ENCODE results near the gene SIGMAR1. TPM values are rescaled to one million over a fixed set of nuclear protein-coding genes. Genes with fewer than 3 reads are reported as not detected.
A peak's percentile ranks its signal among the peaks of the same experiment; 100 is the strongest.

SIGMAR1 gene
- total and polyA plus RNA-seq, 2 of the 4 experiments (the other 2 are of a cell fraction): 44.6 to 88.9 TPM

- H3K4me1 ChIP-seq (ENCODE audit: control insufficient read depth, insufficient read depth, low read length): no peaks in the 10 kb centered on the region; the same call in 1 of the 2 replicates
- H3K27me3 ChIP-seq (ENCODE audit: control insufficient read depth, insufficient read depth, low read length): peaks cover 80% of the 10 kb centered on the region
- H3K9ac ChIP-seq (ENCODE audit: low read depth, low read length): no peak overlapping the region
- dilution Hi-C loops (cut with HindIII; ENCODE audit: low sequenced_read_pairs, unreplicated experiment) (no loop called here), intact Hi-C loops (cut with micrococcal nuclease) (no loop called here), in situ Hi-C loops (cut with MboI; ENCODE audit: low sequenced_read_pairs) (no loop called here)
- peaks cover 7% of the 10 kb centered on the region; the same call in 1 of the 2 replicates for H4K20me1 ChIP-seq (ENCODE audit: insufficient read depth, low read length)
- POLR2A ChIA-PET (ENCODE audit: unreplicated experiment): no interaction called here
- H3K4me3 ChIP-seq (ENCODE audit: insufficient read depth, low read depth, low read length): no peak overlapping the region
- CTCF ChIA-PET: interaction anchor here (1.9 to 3.3 kb wide), 2 partner anchors 11 to 46 kb away, joined by 8 to 35 read pairs; no protein-coding TSS in a partner anchor
- H3K14ac ChIP-seq (replicated peaks; ENCODE audit: low read depth, low read length): no peak overlapping the region
- TF ChIP-seq RFX5 (IDR thresholded peaks at IDR 0.05; ENCODE audit: low read depth, low read length) (no peak), SMC3 (IDR thresholded peaks at IDR 0.05; ENCODE audit: low read depth, low read length) (no peak), MAFK (IDR thresholded peaks at IDR 0.05; ENCODE audit: low read depth, low read length) (no peak), RAD21 (IDR thresholded peaks at IDR 0.05; ENCODE audit: low read length) (no peak), MAZ (IDR thresholded peaks at IDR 0.05; ENCODE audit: borderline replicate concordance, low read depth, low read length) (no peak), POLR2A (IDR thresholded peaks at IDR 0.05; ENCODE audit: low read depth, low read length) (no peak), CHD1 (IDR thresholded peaks at IDR 0.05; ENCODE audit: low read depth, low read length) (no peak), FOS (IDR thresholded peaks at IDR 0.05; ENCODE audit: low read depth, low read length) (no peak)
- H3K23ac ChIP-seq (ENCODE audit: low read depth, low read length): 0 out of 2 replicates have a peak overlapping the region, but pooled peaks have one; percentile 1
- BruUV-seq (replicated peaks): no TSS peak
- H2AK9ac ChIP-seq (replicated peaks; ENCODE audit: low read depth, low read length, poor library complexity): no peak overlapping the region
- H2AK5ac ChIP-seq (ENCODE audit: low read depth, low read length): no peak overlapping the region
- H3K79me1 ChIP-seq (ENCODE audit: low read depth in 1 of 2, low read length in 2 of 2): no peaks in the 10 kb centered on the region
- H3K56ac ChIP-seq (ENCODE audit: extremely low read depth, insufficient read depth, low read length): no peak overlapping the region
- no peak for DNase-seq
- no peaks in the 10 kb centered on the region for H3K36me3 ChIP-seq (ENCODE audit: control insufficient read depth, insufficient read depth, low read length)
- ATAC-seq (ENCODE audit: low read depth): no peak
- no peaks in the 10 kb centered on the region for H3K9me1 ChIP-seq (ENCODE audit: insufficient read depth, low read length)
- no peak overlapping the region for H3K4me2 ChIP-seq (ENCODE audit: low read depth, low read length)
- no peak overlapping the region for H2AFZ ChIP-seq (replicated peaks; ENCODE audit: low read length, poor library complexity)
- 2% methylated on average over 8 of the region's 26 CpGs; no CpG with 5 or more reads in 1 of the 2 experiments for WGBS, 2 experiments (ENCODE audit: extremely low coverage in 2 of 2, insufficient read length in 1 of 2)
- H4K8ac ChIP-seq (ENCODE audit: low read depth in 2 of 2, low read length in 2 of 2): no peak overlapping the region
- H2BK120ac ChIP-seq (ENCODE audit: low read depth, low read length): no peak overlapping the region
- no peak overlapping the region for H3K18ac ChIP-seq (ENCODE audit: low read depth, low read length)
- no peaks in the 10 kb centered on the region for H3K9me3 ChIP-seq (ENCODE audit: control insufficient read depth, insufficient read depth, low read length)
- H2BK20ac ChIP-seq (ENCODE audit: low read depth, low read length): no peak overlapping the region
- H3K4ac ChIP-seq (ENCODE audit: low read depth, low read length): no peak overlapping the region
- no peak overlapping the region for H3K27ac ChIP-seq (ENCODE audit: insufficient read depth, low read length)
- H4K91ac ChIP-seq (ENCODE audit: insufficient read depth, low read depth, low read length): no peak overlapping the region
- H2BK15ac ChIP-seq (ENCODE audit: low read depth, low read length): no peak overlapping the region
- H4K5ac ChIP-seq (ENCODE audit: low read depth, low read length): no peak overlapping the region
- no peak overlapping the region for H2BK5ac ChIP-seq (ENCODE audit: low read depth, low read length, poor library complexity, severe bottlenecking)
These were observed 44.5 kb downstream of the SIGMAR1 start for GRCh38 chr9:34592895-34593601.

All from IMR-90 (cell line).